ENCODE results near the gene AADACL3.

- no peak for TF ChIP-seq CTCF (IDR thresholded peaks at IDR 0.05; ENCODE audit: poor library complexity, severe bottlenecking)
- TF ChIP-seq EZH2 (IDR thresholded peaks at IDR 0.05; ENCODE audit: borderline replicate concordance, insufficient read depth, low read length, poor library complexity, severe bottlenecking), result no peak
- TF ChIP-seq MXI1 (conservative IDR thresholded peaks at IDR 0.05; ENCODE audit: poor library complexity, severe bottlenecking), result no peak
- TF ChIP-seq POLR2AphosphoS5 (IDR thresholded peaks at IDR 0.05), result no peak
- no peak for TF ChIP-seq REST (IDR thresholded peaks at IDR 0.05; ENCODE audit: borderline replicate concordance)
Measured at GRCh38 chr1:12739613-12740012, 23.7 kb downstream of the AADACL3 start.
